ENCODE results near the gene GPR156.

GPR156 gene

DNA sequence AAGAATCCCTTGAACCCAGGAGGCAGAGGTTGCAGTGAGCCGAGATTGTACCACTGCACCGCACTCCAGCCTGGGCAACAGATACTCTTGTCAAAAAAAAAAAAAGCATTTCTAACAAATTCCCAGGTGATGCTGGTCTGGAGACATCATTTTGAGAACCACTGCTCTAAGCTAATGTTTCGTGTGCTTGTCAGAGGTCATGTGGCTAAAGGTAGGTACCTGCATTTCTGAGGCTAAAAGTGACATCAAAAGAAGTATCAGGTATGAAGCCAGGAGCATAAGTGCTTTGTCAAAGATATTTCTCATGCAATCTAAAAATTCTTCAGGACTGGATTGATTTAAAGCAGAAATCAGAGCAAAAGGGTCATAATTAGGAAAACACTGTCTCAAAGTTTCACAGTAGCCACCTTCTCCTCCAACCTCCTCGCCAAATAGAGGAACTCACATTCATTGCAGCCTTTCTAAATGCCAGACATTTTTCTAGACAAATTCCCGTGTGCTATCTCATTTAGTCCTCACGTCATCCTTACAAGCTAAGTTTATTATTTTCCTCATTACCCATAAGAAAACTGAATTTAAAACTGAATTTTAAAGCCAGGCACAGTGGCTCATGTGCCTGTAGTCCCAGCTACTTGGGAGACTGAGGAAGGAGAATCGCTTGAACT lies 165.0 kb downstream of the GPR156 start:
- DNase-seq (ENCODE audit: low read depth in 2 of 2) = no peak

All from activated CD8-positive, alpha-beta memory T cell treated with anti-CD3 and anti-CD28 coated beads for 4 hours (primary cell).